GM23338 (cell line): ENCODE results near the gene FBXW8.

Experiments
- CREB1 ChIP-seq: fragments of 250-450 bp; sonication (Bioruptor Pico); IDR thresholded peaks from 2 replicates; pipeline ENCODE4 v1.5.0; 2020; ENCODE audit warnings: low read depth, mild to moderate bottlenecking, moderate library complexity
- CTCF ChIP-seq, 2 experiments: fragments of 200-600 bp in 1 of 2; sonication (generic) in 1 of 2; conservative IDR thresholded peaks; 2 replicates each; pipeline versions ENCODE4 v1.5.1 to v1.6.1; 2016 to 2017; ENCODE audit warnings: antibody characterized with exemption in 2 of 2, low read depth in 2 of 2, mild to moderate bottlenecking in 2 of 2, moderate library complexity in 1 of 2
- ZNF331 ChIP-seq: fragments of 250-450 bp; sonication (Bioruptor Pico); IDR thresholded peaks from 2 replicates; pipeline ENCODE4 v1.5.0; 2020; ENCODE audit warnings: low read depth, mild to moderate bottlenecking, moderate library complexity

DNA sequence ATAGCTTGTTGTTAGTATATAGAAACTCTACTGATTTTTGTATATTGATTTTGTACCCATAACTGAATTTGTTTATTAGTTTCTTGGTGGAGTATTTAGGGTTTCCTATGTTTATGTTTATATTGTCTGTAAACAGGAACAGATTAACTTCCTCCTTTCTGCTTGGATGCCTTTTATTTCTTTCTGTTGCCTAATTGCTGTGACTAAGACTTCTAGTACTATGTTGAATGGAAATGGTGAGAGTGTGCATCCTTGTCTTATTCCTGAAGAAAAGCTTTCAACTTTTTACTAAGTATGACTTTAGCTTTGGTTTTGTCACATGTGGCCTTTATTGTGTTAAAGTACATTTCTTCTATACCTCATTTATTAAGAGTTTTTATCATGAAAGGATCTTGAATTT, 20.9 kb downstream of the FBXW8 start:
- no peak for TF ChIP-seq ZNF331 (CRISPR knock-in tag)
- no peak for TF ChIP-seq CTCF (conservative IDR thresholded peaks at IDR 0.05; ENCODE audit: low read depth in 2 of 2)
- no peak for TF ChIP-seq CREB1 (CRISPR knock-in tag)
